PC-9 (cell line): Measurements from ENCODE around the gene ZSCAN31. TPM values are rescaled to one million over a fixed set of nuclear protein-coding genes. Genes with fewer than 3 reads are reported as not detected.

Experiments used
- BruUV-seq: library from RNA; stranded (reverse); fragments of 400-500 nt; replicated peaks from 2 replicates; lab custom pipeline; 2021; lab: Mats Ljungman, UMichigan
- CTCF ChIA-PET: fragments of 300-600 bp; sonication (Branson Sonifier 250); formaldehyde crosslinking; loops from one replicate; lab custom pipeline; 2022; ENCODE audit warnings: antibody characterized with exemption; lab: Charles Lee
- POLR2A ChIA-PET: fragments of 300-600 bp; sonication (Branson Sonifier 250); formaldehyde crosslinking; loops from one replicate; lab custom pipeline; 2022; ENCODE audit warnings: antibody characterized with exemption; ENCODE audit not compliant: unreplicated experiment; lab: Charles Lee
- DNase-seq, 2 experiments: peaks; one replicate each; pipeline versions ENCODE4 v3.0.0 to v3.0.0-alpha.2; 2015 to 2022; ENCODE audit warnings: mixed read lengths in 1 of 2
- H2AFZ ChIP-seq: fragments of 200-600 bp; sonication (generic); 2 replicates; pipeline ENCODE4 v1.8.1; 2017; ENCODE audit warnings: antibody characterized with exemption
- H3F3A ChIP-seq: fragments of 200-600 bp; sonication (generic); 2 replicates; pipeline ENCODE4 v1.8.1; 2017; ENCODE audit warnings: antibody characterized with exemption, mild to moderate bottlenecking, low read depth; ENCODE audit not compliant: insufficient read depth
- H3K27ac ChIP-seq: fragments of 200-600 bp; sonication (generic); 2 replicates; pipeline ENCODE4 v1.6.1; 2016; ENCODE audit warnings: mixed run types
- H3K27me3 ChIP-seq: fragments of 200-600 bp; sonication (generic); 2 replicates; pipeline ENCODE4 v1.6.1; 2016; ENCODE audit warnings: low read depth, mixed run types; ENCODE audit not compliant: insufficient read depth
- H3K36me3 ChIP-seq: fragments of 200-600 bp; sonication (generic); 2 replicates; pipeline ENCODE4 v1.6.1; 2016; ENCODE audit warnings: low read depth, mixed run types
- H3K4me1 ChIP-seq: fragments of 200-600 bp; sonication (generic); replicated peaks from 2 replicates; pipeline ENCODE4 v1.6.1; 2016; ENCODE audit warnings: mixed run types; ENCODE audit not compliant: insufficient read depth
- H3K4me2 ChIP-seq: fragments of 200-600 bp; sonication (generic); 2 replicates; pipeline ENCODE4 v1.6.1; 2017; ENCODE audit warnings: mixed run types
- H3K4me3 ChIP-seq: fragments of 200-600 bp; sonication (generic); 2 replicates; pipeline ENCODE4 v1.6.1; 2016; ENCODE audit warnings: mixed run types
- H3K79me2 ChIP-seq: fragments of 200-600 bp; sonication (generic); 2 replicates; pipeline ENCODE4 v1.6.1; 2017; ENCODE audit warnings: low read depth, mixed run types
- H3K9me2 ChIP-seq: fragments of 200-600 bp; sonication (generic); 2 replicates; pipeline ENCODE4 v1.8.1; 2017; ENCODE audit warnings: mild to moderate bottlenecking; ENCODE audit not compliant: insufficient read depth
- H3K9me3 ChIP-seq: fragments of 200-600 bp; sonication (generic); 2 replicates; pipeline ENCODE4 v1.8.1; 2016; ENCODE audit warnings: low read depth; ENCODE audit not compliant: insufficient read depth
- H4K20me1 ChIP-seq: fragments of 200-600 bp; sonication (generic); 2 replicates; pipeline ENCODE4 v1.8.1; 2017; ENCODE audit not compliant: insufficient read depth
- EZH2 ChIP-seq: fragments of 200-600 bp; sonication (generic); IDR thresholded peaks from 2 replicates; pipeline ENCODE4 v1.8.0; 2017; ENCODE audit warnings: antibody characterized with exemption, low read depth
- intact Hi-C: fragments of 100-400 bp; cut with micrococcal nuclease; formaldehyde crosslinking; loops from one replicate; pipeline ENCODE4 v1.10.0; 2022; ENCODE audit not compliant: unreplicated experiment
- total RNA-seq: library from RNA; stranded (reverse); gene quantifications from 2 replicates; pipeline ENCODE4 v1.2.3, GENCODE V29; 2021
- TF ChIP-seq, protein P1 (sequence below): fragments of 200-600 bp; sonication (generic); conservative IDR thresholded peaks from 2 replicates; pipeline ENCODE4 v1.6.1; 2017; ENCODE audit warnings: mixed run types, antibody characterized with exemption, mild to moderate bottlenecking, moderate library complexity

The ZSCAN31 gene
- total RNA-seq, 1 experiment from 2014 or later = 88.8 TPM

DNA sequence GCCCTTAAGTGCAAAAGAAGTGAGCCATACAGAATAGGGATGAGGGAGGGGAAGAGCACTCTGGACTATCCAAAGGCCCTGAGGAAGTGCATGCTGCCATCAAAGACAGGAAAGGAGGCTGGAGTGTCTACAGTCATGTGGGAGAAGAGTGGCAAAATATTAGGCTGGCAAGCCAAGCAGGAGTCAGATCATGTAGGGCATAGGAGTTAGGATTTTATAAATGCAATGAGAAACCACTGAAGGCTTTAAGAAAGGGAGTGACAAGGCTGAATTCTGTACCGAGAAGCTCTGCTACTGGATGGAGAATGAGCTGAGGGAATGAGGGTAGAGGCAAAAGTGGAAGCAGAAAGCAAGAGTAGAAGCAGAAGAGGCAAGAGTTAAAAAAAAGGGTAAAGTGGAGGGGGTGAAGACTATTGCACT is 2.3 kb downstream of the ZSCAN31 start:
- Histone ChIP-seq H3K4me1 (peaks cover 7% of the 10 kb centered on the region; the same call in 1 of the 2 replicates), H3K27me3 (no peaks in the 10 kb centered on the region), H3K36me3 (no peaks in the 10 kb centered on the region), H4K20me1 (no peaks in the 10 kb centered on the region), H2AFZ (no peak overlapping the region), H3K27ac (no peak overlapping the region), H3K9me2 (no peaks in the 10 kb centered on the region), H3F3A (0 out of 2 replicates have a peak, but pooled peaks cover 5% of the 10 kb centered on the region), H3K4me3 (no peak overlapping the region), H3K4me2 (no peak overlapping the region), H3K79me2 (no peaks in the 10 kb centered on the region), H3K9me3 (no peaks in the 10 kb centered on the region)
- TF ChIP-seq, protein P1, sequence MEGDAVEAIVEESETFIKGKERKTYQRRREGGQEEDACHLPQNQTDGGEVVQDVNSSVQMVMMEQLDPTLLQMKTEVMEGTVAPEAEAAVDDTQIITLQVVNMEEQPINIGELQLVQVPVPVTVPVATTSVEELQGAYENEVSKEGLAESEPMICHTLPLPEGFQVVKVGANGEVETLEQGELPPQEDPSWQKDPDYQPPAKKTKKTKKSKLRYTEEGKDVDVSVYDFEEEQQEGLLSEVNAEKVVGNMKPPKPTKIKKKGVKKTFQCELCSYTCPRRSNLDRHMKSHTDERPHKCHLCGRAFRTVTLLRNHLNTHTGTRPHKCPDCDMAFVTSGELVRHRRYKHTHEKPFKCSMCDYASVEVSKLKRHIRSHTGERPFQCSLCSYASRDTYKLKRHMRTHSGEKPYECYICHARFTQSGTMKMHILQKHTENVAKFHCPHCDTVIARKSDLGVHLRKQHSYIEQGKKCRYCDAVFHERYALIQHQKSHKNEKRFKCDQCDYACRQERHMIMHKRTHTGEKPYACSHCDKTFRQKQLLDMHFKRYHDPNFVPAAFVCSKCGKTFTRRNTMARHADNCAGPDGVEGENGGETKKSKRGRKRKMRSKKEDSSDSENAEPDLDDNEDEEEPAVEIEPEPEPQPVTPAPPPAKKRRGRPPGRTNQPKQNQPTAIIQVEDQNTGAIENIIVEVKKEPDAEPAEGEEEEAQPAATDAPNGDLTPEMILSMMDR = no peak
- no peak for TF ChIP-seq EZH2
- no TSS peak for BruUV-seq
- POLR2A ChIA-PET = no interaction called here
- intact Hi-C loops = no loop called here
- CTCF ChIA-PET = no interaction called here
- no peak for DNase-seq

DNA sequence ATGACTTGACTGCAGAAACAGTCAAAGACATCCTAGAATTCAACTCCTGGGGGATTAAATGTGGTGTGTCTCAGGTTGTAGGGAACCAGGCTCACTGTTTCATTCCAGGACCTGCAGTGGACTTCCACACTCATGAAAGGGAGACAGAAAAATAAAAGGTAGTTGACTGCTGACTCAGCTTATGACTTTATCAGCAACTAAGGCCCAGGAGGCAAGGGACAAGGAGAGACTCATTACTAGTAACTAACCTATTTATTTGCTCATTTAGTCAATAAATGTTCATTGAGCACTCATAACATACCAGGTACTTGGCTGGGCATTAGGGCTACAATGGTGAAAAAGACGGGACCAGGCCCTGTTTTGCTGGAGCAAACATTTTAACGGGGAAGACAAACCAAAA is 2.9 kb downstream of the ZSCAN31 start:
- H3K4me3 ChIP-seq = no peak overlapping the region
- H3K9me2 ChIP-seq = no peaks in the 10 kb centered on the region
- no peak overlapping the region for H3K4me2 ChIP-seq
- TF ChIP-seq, protein P1 = no peak
- TF ChIP-seq EZH2 = no peak
- no peak overlapping the region for H2AFZ ChIP-seq
- no peaks in the 10 kb centered on the region for H4K20me1 ChIP-seq
- no peaks in the 10 kb centered on the region for H3K27me3 ChIP-seq
- 0 out of 2 replicates have a peak, but pooled peaks cover 5% of the 10 kb centered on the region for H3F3A ChIP-seq
- peaks cover 7% of the 10 kb centered on the region; the same call in 1 of the 2 replicates for H3K4me1 ChIP-seq
- H3K27ac ChIP-seq = no peak overlapping the region
- CTCF ChIA-PET = no interaction called here
- H3K9me3 ChIP-seq = no peaks in the 10 kb centered on the region
- POLR2A ChIA-PET = no interaction called here
- BruUV-seq = no TSS peak
- intact Hi-C loops = no loop called here
- no peak for DNase-seq
- H3K36me3 ChIP-seq = no peaks in the 10 kb centered on the region
- H3K79me2 ChIP-seq = no peaks in the 10 kb centered on the region

DNA sequence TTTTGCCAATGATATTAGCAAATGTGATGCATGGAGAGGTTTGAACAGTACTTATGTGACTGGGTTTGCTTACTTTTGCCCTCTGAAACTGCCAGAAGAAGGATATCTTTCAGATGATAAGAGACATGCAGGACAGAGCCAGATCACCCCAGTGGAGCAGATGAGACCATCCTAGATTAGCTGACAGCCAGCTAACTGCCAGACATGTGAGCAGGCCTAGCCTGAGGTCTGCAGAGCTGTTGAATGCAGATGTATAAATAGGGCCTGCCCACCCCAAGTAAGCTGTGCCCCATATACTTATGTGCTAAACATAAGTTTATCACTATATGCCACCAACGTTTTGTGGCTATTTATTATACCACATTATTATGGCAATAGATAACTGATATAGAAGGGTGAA is 5.9 kb downstream of the ZSCAN31 start:
- Histone ChIP-seq H2AFZ (no peak overlapping the region), H3K4me1 (no peaks in the 10 kb centered on the region), H3F3A (no peaks in the 10 kb centered on the region), H3K9me2 (no peaks in the 10 kb centered on the region), H3K4me3 (no peak overlapping the region), H4K20me1 (no peaks in the 10 kb centered on the region), H3K79me2 (no peaks in the 10 kb centered on the region), H3K27me3 (no peaks in the 10 kb centered on the region), H3K36me3 (0 out of 2 replicates have a peak, but pooled peaks cover 8% of the 10 kb centered on the region), H3K9me3 (peaks cover 15% of the 10 kb centered on the region), H3K27ac (no peak overlapping the region), H3K4me2 (no peak overlapping the region)
- intact Hi-C loops = no loop called here
- ChIA-PET POLR2A (no interaction called here), CTCF (no interaction called here)
- no TSS peak for BruUV-seq
- TF ChIP-seq EZH2 = no peak
- TF ChIP-seq, protein P1 = no peak
- no peak for DNase-seq
